Epithelial cell of esophagus (primary cell): Measurements from ENCODE around the gene GOLT1A.

Experiments used
- DNase-seq: peaks from one replicate; pipeline ENCODE4 v3.0.0; 2010; ENCODE audit warnings: low read depth
- H3K4me3 ChIP-seq: 2 replicates; pipeline ENCODE4 v1.5.1; 2011; ENCODE audit warnings: mild to moderate bottlenecking, low read length, control low read depth
- CTCF ChIP-seq: IDR thresholded peaks from 2 replicates; pipeline ENCODE4 v1.5.1; 2011; ENCODE audit warnings: low read depth, mild to moderate bottlenecking, low read length, control low read depth, inconsistent platforms; ENCODE audit not compliant: insufficient read depth; ENCODE audit errors: missing control alignments

The GOLT1A gene

GRCh38 chr1:204172404-204173029 lies 41.3 kb downstream of the GOLT1A start:
- H3K4me3 ChIP-seq, result no peak overlapping the region
- no peak for TF ChIP-seq CTCF
- DNase-seq, result no peak

GRCh38 chr1:204171751-204172178 lies 42.0 kb downstream of the GOLT1A start:
- H3K4me3 ChIP-seq, result no peak overlapping the region
- peak; percentile 98 for DNase-seq
- no peak for TF ChIP-seq CTCF

GRCh38 chr1:204170494-204171155 lies 43.2 kb downstream of the GOLT1A start:
- no peak for TF ChIP-seq CTCF
- DNase-seq, result peak; percentile 47
- no peak overlapping the region for H3K4me3 ChIP-seq

GRCh38 chr1:204169858-204170257 lies 43.9 kb downstream of the GOLT1A start:
- TF ChIP-seq CTCF, result no peak
- no peak overlapping the region for H3K4me3 ChIP-seq
- no peak for DNase-seq

GRCh38 chr1:204167730-204168129 lies 46.1 kb downstream of the GOLT1A start:
- DNase-seq, result no peak
- no peak overlapping the region for H3K4me3 ChIP-seq
- no peak for TF ChIP-seq CTCF

GRCh38 chr1:204166219-204166618 lies 47.6 kb downstream of the GOLT1A start, which contains the start of gene REN:
Gene REN (minus strand): TSS chr1:204166337. CDS start chr1:204166293, 44 bp downstream.
- no peak for DNase-seq
- no peak within 1 kb of the TSS for H3K4me3 ChIP-seq
- TF ChIP-seq CTCF, result no peak
